HL-60/S4 treated with retinoic acid at 250 ng/mL for 4 days and 3 days (cell line): ENCODE results near the gene CAPN1.
"Not testable (repeated sequence)": the region's sequence is repeated elsewhere in the genome, so short reads cannot be mapped to it uniquely, and the experiment has no call there.

ENCODE experiments used
- in situ Hi-C: fragments of 300-500 bp; cut with MboI; formaldehyde crosslinking; loops from 2 replicates; pipeline ENCODE4 v1.7.0; 2022; ENCODE audit warnings: low sequenced_read_pairs

Gene CAPN1

DNA sequence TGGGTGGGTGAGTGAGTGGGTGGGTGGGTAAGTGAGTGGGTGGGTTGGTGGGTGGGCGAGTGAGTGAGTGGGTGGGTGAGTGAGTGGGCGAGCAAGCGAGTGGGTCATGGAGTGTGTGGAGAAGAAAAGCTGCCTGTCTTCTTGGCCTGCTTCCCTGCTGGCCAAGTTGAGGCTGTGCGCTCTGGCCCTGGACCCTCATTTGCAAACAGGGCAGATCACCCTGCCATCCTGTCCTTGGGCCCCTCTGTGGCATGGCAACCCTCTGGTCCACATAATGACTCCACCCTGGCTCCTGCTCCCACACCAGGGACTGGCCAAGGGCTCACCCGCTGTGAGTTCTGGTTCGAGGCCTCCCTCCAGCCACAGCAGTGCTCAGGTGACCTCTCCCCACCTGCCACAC, 35.1 kb downstream of the CAPN1 start:
- in situ Hi-C loops: no loop called here

DNA sequence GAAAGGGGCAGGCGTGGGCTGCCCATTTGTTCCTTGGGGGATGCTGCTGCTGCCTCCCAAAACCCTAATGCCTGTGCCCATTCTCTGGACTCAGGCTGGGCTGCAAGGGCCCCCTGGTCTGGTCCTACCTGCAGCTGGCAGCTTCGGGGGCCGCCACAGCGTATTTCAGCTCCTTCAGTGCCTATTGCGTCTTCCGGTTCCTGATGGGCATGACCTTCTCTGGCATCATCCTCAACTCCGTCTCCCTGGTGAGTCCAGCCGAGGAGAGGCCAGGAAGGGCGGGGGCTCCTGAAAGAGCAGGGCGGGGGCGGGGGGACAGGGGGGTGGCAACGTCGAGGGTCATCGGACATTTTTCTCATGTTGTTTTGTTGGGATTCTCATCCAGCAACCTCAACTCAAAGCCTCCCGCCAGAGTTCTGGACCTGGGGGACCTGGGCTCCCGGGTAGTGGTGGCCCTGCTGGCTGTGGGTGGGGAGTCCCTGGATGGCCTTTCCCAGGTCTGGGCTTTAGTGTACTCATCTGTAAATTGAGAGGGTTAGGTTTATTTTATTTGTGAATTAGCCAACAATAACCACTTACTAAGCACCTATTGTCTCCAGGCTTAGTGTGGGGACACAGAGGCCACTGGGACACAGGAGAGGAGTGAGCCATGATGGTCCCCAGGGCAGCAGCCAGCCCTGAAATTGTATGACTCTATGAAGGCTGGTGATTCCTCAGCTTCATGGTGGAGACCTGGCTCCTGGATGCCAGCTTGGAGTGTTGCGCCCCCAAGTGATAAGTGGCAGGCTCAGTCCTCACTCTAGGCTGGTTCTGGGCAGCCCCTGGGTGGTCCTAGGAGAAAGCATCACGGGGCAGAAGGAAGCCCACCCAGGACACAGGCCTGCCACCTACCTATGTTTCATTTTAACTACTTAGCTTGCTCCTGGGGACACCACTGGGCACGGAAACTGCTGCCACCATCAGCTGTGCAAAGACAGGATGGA, 36.0 kb downstream of the CAPN1 start:
- in situ Hi-C loops: no loop called here

DNA sequence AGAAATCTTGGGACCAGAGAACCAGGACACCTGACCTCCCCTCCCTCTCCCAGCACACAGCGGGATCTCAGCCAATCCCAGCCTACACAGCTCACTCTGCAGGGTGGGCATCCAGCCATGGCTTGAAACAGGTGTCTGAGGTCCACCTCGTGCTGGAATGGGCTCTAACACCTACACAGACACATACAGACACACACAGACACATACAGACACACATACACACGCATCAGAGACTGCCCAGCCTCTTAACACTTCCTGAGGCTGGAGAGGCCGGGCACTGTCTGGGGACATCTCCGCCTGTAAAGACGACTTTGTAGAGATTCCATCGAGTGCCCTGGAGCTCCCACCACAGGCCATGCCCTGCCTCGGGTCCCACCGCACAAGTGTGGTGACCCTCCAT, 36.7 kb downstream of the CAPN1 start:
- in situ Hi-C loops: no loop called here

GRCh38 chr11:65219930-65220213, 38.1 kb downstream of the CAPN1 start:
- in situ Hi-C loops: no loop called here

GRCh38 chr11:65221026-65221425, 39.3 kb downstream of the CAPN1 start:
- in situ Hi-C loops: no loop called here

GRCh38 chr11:65223011-65223410, 41.3 kb downstream of the CAPN1 start:
- in situ Hi-C loops: no loop called here

DNA sequence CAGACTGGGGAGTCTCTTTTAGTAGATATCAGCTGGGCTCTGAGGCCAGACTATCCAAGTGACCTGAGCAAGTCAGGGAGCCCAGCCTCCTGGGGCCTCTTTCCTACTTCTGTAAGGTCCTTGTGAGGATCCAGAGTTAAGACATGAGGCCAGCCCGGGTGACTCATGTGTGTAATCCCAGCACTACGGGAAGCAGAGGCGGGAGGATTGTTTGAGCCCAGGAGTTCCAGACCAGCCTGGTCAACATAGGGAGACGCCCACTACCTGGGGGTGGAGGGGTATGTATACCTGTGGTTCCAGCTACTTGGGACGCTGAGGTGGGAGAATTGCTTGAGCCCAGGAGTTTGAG, 43.2 kb downstream of the CAPN1 start:
- in situ Hi-C loops: no loop called here

DNA sequence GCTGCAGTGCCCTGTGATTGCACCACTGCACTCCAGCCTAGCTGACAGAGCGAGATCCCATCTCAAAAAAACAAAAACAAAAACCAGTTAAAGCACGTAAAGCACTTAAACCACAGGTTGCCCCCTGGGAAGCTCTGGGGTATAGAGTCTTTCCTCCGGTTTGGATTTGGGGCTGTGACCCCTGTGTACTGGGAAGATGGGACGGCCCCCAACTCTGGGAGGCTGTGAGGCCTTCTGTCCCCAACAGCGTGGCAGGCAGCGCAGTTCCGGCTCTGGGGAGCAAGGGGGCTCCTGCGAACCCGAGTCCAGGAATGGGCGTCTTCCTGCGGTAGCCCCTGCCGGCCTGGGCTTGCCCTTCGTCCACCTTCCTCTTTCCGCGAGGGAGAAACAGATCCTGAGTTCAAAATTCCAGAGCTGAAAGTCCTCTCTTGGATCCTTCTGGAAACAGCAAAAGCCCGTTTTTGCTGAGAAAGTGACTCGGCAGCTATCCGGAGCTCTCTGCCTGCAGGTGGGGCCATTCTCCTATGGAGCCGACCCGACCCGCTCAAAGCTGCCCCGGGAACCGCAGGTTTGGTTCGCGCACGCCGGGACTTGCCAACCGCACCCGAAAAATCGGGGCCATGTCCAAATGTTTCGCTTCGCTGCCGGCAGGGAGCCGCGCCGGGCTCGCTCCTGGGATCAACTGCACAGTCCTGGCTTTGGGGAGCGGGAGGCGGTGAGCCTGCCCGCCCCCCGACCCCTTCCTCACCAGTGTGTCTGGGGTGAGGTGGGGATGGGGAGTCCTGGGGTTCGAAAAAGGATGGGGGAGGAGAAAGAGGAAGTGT, 43.8 kb downstream of the CAPN1 start:
- in situ Hi-C loops: no loop called here

GRCh38 chr11:65226103-65226442, 44.3 kb downstream of the CAPN1 start:
- in situ Hi-C loops: no loop called here

DNA sequence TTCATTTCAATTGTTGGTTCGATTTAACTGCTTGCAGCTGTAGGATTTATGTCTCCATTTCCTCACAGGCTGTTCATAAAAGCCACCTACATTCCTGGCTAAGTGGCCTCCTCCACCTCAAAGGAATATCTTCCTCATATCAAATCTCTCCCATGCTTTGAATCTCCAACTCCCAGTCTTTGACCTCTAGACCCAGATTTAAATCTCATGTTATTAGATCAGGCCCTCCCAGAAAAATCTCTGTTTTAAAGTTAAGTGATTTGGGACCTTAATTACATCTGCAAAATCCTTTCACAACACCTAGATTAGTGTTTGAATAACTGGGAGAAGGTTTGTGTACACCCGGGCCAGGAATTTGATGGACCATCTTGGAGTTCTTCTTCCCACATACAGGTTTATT, 46.2 kb downstream of the CAPN1 start:
- in situ Hi-C loops: no loop called here

- in situ Hi-C loops: no loop called here
These were observed 54.7 kb downstream of the CAPN1 start for GRCh38 chr11:65236194-65237059.

DNA sequence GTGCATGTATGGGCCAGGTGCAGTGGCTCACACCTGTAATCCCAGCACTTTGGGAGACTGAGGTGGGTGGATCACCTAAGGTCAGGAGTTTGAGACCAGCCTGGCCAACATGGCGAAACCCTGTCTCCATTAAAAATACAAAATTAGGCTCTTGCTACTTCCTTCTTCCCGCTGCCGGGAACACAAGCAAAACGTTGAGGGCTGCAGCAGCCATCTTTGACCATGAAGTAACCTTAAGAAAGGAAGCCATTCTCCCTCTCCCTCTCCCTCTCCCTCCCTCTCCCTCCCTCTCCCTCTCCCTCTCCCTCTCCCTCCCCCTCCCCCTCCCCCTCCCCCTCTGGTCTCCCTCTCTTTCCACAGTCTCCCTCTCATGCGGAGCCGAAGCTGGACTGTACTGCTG, 56.6 kb downstream of the CAPN1 start:
- in situ Hi-C loops: not testable (repeated sequence)

- in situ Hi-C loops: no loop called here
These were observed 59.4 kb downstream of the CAPN1 start for GRCh38 chr11:65241134-65241533.

DNA sequence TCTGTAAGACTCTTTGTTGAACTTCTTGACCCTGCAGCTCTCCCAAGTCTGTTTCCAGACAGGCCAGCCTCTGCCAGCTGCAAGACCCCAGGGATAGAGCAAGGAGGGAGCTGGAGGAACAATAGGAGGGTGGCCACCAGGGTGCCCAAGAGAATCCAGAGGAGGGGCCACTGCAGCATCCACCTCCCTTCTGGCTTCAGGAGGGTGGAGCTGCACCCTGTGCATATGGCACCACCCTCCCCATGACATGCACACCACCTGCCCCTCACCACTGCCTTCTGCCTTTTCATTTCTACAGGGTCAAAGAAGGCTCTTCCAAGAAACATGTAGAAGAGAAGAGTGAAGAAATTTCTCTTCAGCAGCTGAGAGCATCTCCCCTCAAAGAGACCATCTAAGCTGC, 60.0 kb downstream of the CAPN1 start:
- in situ Hi-C loops: no loop called here

DNA sequence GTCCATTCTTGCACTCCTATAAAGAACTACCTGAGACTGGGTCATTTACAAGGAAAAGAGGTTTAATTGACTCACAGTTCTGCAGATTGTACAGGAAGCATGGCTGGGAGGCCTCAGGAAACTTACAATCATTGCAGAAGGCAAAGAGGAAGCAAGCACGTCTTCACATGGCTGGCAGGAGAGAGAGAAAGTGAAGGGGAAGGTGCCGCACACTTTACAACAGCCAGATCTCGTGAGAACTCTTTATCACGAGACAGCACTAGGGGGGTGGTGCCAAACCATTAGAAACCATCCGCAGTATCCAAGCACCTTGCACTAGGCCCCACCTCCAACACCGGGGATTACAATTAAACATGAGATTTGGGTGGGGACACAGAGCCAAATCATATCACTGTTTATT, 60.7 kb downstream of the CAPN1 start:
- in situ Hi-C loops: no loop called here

DNA sequence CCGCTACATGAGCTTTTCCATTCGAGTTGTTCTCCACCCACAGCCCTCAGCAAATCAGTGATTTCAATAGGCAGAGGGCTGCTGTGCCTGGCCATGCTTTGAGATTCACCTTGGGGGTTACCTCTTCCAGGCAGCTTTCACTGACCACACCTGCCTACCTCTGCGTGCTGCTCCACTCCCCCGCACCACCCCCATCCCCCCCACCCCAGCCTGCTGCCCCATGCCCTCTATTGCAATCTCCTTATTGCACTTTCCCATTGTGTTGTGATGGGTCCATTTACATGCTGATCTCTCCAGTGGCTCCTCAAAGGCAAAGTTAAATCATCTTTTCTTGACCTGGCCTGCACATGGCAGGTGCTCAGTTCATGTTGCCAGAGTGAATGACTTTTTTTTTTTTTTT, 62.1 kb downstream of the CAPN1 start:
- in situ Hi-C loops: no loop called here

GRCh38 chr11:65245046-65245445, 63.3 kb downstream of the CAPN1 start:
- in situ Hi-C loops: not testable (repeated sequence)

DNA sequence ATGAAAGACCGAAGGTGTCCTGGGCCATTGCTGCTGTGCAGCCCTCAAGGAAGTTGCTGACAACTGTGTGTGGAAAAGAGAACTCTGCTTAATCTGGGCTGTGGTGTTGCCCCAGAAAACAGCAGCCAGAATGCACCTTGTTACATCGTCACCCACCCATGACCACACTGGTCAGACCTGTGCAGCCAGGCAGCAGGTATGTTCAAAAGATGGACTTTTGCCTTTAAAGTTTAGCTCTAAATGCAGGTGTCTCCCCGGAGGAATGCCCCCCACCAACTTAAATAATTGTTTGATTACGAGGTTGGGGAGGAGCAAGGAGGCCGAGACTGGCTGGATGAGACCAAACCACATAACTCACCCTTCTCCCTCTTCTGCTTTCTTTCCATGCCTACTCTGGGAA, 64.8 kb downstream of the CAPN1 start:
- in situ Hi-C loops: no loop called here

- in situ Hi-C loops: not testable (repeated sequence)
These were observed 66.5 kb downstream of the CAPN1 start for GRCh38 chr11:65248184-65248710.

DNA sequence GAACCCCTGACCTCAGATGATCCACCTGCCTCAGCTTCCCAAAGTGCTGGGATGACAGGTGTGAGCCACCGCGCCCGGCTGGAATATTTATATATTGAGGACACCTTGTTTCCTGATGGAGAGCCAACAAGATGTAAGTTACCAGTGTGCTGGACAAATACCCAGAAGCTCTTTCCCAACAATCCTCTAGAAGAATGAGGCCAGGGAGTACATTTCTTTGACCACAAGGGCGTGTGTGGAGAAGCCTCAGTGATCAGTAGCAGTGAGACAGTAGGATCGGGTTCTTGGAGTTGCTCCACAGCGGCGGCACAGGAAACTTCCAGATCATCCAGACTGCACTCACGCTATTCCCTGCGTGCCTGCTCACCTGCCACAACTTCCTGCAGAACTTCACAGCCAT, 69.7 kb downstream of the CAPN1 start:
- in situ Hi-C loops: no loop called here

- in situ Hi-C loops: no loop called here
These were observed 73.0 kb downstream of the CAPN1 start for GRCh38 chr11:65254724-65255123.
